ENCODE results near the gene FBXL20.

Gene FBXL20

GRCh38 chr17:39224778-39225307 is 176.6 kb downstream of the FBXL20 start:
- DNase-seq: no peak

GRCh38 chr17:39223907-39224777 is 177.3 kb downstream of the FBXL20 start:
- no peak for DNase-seq

GRCh38 chr17:39222866-39223834 is 178.3 kb downstream of the FBXL20 start:
- DNase-seq: peak; percentile 36

- no peak for DNase-seq
Observed at GRCh38 chr17:39222151-39222550, 179.3 kb downstream of the FBXL20 start.

GRCh38 chr17:39221572-39221971 is 179.9 kb downstream of the FBXL20 start:
- DNase-seq: no peak

DNA sequence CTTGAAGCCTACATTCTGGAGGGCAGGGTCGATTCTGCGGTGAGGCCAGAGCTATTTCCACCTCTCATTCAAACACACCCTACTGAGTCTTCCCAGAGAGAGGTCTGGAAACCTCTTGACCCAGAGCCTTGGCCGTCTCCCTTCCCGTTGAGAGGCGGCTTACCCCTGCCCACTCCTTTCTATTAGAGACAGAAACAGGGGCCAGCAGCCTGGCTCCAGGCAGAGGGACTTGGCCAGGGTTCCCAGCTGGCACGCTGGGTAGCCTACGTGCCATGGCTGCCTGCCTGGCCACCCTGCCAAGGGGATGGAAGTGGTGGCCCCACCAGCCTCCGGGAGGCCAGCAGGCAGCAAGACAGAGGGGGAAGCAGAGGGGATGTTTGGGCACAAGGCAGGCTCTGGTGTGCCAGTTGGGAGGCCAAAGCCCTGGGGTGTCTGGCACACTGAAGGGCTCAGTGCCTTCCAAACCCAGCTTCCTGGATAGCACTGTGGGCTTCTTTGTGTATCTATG is 181.7 kb downstream of the FBXL20 start:
- no peak for DNase-seq

DNA sequence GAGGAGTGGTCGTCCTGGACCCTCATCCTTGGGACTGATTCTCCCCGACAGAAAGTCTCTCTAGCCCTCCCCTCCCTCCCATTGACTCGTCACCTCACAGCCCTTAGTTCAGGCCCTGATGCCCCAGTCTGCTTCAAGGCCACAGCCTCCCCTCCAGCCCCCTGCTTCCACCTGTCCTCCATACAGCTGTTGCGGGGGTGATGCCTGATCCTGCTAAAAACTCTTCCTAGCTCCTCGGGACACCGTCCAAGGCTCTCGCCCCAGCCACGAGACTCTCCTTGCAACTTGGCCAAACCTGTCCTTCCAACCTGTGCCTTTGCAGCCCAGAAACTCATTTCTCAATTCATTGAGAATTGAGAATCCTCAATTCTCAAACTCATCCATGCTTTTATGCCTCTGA is 182.5 kb downstream of the FBXL20 start:
- no peak for DNase-seq

- no peak for DNase-seq
Observed at GRCh38 chr17:39217734-39218369, 183.6 kb downstream of the FBXL20 start.

DNA sequence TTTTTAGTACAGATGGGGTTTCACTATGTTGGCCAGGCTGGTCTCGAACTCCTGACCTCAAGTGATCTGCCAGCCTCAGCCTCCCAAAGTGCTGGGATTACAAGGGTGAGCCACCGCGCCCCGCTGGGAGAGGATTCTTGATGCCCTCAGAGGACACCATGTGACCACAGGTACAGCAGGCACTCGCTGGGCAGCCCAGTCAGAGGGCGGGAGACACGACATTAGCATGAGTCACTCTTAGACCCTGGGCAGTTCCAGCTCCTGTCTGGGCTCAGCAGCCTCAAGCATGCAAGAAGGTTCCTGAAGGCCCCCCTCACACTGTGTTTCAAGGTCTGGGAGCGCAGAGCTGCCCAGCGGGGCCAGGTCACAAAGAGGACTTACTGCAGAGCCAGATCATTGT is 187.6 kb downstream of the FBXL20 start:
- DNase-seq: peak; percentile 60

DNA sequence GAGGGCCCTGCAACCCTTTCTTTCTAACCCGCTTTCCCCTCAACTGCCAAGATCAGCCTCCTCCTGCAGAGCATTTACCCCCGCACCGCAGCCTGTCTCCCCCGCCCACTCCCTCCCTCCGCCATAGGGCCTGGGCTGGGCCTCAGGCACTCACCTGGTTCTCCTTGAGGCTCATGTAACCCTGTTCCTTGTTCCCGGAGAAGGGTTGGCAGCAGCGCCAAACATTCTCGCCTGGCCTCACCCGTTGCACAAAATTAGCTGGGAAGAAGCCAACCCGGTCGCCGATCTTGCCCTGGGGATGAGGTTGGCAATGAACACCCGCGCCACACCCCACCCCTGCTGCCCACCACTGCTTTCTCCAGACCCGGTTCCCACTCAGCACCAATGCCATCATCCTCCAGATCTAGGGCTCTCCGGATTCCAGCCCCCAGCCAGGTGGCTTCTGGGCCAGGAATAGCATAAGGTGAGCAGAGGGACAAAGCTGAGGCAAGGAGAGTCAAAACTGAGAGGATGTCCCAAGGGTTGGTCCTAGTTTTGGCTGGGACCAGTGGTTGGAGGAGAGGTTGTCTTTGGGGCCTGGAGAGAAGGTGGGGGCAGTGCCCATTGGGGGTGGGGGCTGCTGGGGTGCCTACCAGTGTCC is 188.5 kb downstream of the FBXL20 start:
- DNase-seq: no peak

GRCh38 chr17:39212195-39212810 is 189.1 kb downstream of the FBXL20 start:
- no peak for DNase-seq

GRCh38 chr17:39210093-39210434 is 191.4 kb downstream of the FBXL20 start:
- no peak for DNase-seq

- peak; percentile 79 for DNase-seq
Observed at GRCh38 chr17:39209317-39210092, 191.9 kb downstream of the FBXL20 start.

- peak; percentile 22 for DNase-seq
Observed at GRCh38 chr17:39208893-39209292, 192.5 kb downstream of the FBXL20 start.

DNA sequence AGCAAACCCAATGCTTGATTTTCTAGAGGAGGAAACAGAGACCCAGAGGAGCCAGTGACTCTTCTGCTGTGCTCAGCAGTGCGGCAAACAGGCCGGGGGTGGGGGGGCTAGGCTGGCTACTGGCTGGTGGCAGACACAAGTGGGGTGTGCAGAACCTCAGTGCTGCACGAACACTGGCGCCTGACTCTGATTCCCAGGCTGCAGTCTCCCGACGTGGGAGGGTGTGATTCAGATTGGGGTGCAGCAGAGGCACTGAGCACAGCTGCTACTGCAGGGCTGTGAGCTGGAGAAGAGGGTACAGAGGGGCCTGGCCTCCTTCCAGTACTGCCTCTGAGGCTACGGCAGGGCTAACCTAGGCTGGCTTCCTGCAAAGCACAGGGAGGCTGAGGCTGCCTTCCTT is 193.3 kb downstream of the FBXL20 start:
- no peak for DNase-seq

DNA sequence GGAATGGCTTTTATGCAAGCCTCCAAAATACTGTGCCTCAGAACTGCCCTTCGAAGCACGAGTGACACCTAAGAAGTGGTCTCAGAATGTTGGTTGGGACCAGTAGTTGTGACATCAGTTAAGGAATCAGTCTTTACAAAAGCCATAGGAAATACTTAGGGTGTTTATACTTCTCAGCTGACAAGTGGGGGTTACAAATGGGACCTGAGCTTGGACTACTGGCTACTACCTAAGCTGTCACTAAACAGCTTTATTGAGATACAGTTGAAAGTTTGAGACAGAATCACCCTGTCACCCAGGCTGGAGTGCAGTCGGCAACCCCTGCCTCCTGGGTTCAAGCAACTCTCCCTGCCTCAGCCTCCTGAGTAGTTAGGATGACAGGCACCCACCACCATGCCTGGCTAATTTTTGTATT is 196.3 kb downstream of the FBXL20 start:
- DNase-seq: no peak

GRCh38 chr17:39204245-39204644 is 197.2 kb downstream of the FBXL20 start:
- DNase-seq: no peak

All from fibroblast of skin of back (primary cell).